Measurements from ENCODE around the gene ADPRH.

ADPRH gene

GRCh38 chr3:119598410-119599098 is 19.3 kb downstream of the ADPRH start:
- DNase-seq, result no peak

GRCh38 chr3:119599558-119600174 is 20.4 kb downstream of the ADPRH start:
- DNase-seq, result no peak

- DNase-seq, result no peak
Observed at GRCh38 chr3:119600732-119601131, 21.4 kb downstream of the ADPRH start.

- no peak for DNase-seq
Observed at GRCh38 chr3:119601154-119601553, 21.9 kb downstream of the ADPRH start.

GRCh38 chr3:119602676-119603075 is 23.4 kb downstream of the ADPRH start:
- no peak for DNase-seq

GRCh38 chr3:119604878-119605277 is 25.6 kb downstream of the ADPRH start:
- DNase-seq, result no peak

GRCh38 chr3:119608405-119609000 is 29.2 kb downstream of the ADPRH start:
- DNase-seq, result no peak

GRCh38 chr3:119609301-119609700 is 30.0 kb downstream of the ADPRH start:
- DNase-seq, result no peak

- no peak for DNase-seq
Observed at GRCh38 chr3:119611664-119612063, 32.4 kb downstream of the ADPRH start.

GRCh38 chr3:119613201-119613600 is 33.9 kb downstream of the ADPRH start:
- no peak for DNase-seq

- no peak for DNase-seq
Observed at GRCh38 chr3:119613872-119614271, 34.6 kb downstream of the ADPRH start.

GRCh38 chr3:119616056-119616455 is 36.8 kb downstream of the ADPRH start:
- DNase-seq, result no peak

GRCh38 chr3:119619094-119619493 is 39.8 kb downstream of the ADPRH start:
- no peak for DNase-seq

- no peak for DNase-seq
Observed at GRCh38 chr3:119620899-119621298, 41.6 kb downstream of the ADPRH start.

GRCh38 chr3:119624002-119624720 is 44.9 kb downstream of the ADPRH start:
- DNase-seq, result no peak

GRCh38 chr3:119625451-119626153 is 46.3 kb downstream of the ADPRH start:
- no peak for DNase-seq

- no peak for DNase-seq
Observed at GRCh38 chr3:119626196-119626595, 46.9 kb downstream of the ADPRH start.

- DNase-seq, result no peak
Observed at GRCh38 chr3:119627461-119627860, 48.2 kb downstream of the ADPRH start.

GRCh38 chr3:119628390-119628789 is 49.1 kb downstream of the ADPRH start:
- DNase-seq, result no peak

GRCh38 chr3:119628816-119629445 is 49.6 kb downstream of the ADPRH start:
- no peak for DNase-seq

GRCh38 chr3:119630128-119630879 is 51.0 kb downstream of the ADPRH start:
- DNase-seq, result no peak

GRCh38 chr3:119630880-119631329 is 51.6 kb downstream of the ADPRH start:
- DNase-seq, result no peak
